Stimulated activated CD4-positive, alpha-beta T cell treated with anti-CD3 and anti-CD28 coated beads, TNF-alpha, amount 100 ng/mL, for 24 hours (primary cell): ENCODE data around the gene PIAS2.
"Not testable (repeated sequence)": the region's sequence is repeated elsewhere in the genome, so short reads cannot be mapped to it uniquely, and the experiment has no call there.

ENCODE experiments used
- DNase-seq, 3 experiments: peaks; one replicate each; pipeline ENCODE4 v3.0.0-alpha.2; 2020; ENCODE audit warnings: low read depth in 3 of 3

Gene PIAS2

DNA sequence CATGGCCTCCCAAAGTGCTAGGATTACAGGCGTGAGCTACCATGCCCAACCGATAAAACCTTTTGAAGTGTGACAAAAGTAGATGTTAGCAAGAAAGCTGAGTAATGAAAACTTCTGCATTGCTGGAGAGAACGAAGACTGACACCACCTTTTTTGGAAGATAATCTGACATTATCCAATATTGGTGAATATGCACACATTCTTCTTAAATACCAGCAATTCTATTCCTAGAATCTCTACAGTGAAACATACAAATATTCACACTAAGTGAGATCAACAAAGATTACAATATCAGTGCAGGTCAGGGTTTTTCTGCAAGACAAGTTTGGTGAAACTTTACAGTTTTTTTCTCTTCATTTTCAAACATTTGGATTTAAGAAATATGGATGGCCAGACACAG lies 7.8 kb downstream of the PIAS2 start:
- no peak for DNase-seq

GRCh38 chr18:46903406-46903805 lies 13.9 kb downstream of the PIAS2 start:
- no peak for DNase-seq

DNA sequence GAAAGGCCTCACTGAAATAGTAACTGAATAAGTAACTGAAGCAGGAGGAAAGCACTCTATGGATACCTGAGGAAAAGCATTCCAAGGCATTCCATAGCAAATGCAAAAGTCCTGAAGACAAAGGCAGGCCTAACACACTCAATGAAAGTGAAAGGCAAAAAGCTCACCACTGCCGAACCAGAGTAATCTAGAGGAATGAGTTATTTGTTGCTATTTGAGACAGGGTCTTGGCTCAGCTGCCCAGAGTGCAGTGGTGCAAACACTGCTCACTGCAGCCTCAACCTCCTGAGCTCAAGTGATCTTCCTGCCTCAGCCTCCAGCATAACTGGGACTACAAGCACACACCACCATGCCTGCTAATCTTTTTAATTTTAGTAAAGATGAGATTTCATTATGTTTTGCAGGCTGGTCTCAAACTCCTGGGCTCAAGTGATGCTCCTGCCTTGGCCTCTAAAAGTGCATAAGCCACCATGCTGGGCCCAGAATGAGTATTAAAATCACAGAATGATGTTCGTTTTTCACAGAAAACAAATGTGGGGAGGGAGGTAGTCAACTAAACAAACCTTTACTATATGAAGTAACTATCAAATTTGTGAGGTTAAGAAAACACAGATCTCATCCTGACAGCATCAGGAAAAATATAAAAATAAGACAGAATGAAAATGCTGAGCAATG lies 17.9 kb downstream of the PIAS2 start:
- no peak for DNase-seq

DNA sequence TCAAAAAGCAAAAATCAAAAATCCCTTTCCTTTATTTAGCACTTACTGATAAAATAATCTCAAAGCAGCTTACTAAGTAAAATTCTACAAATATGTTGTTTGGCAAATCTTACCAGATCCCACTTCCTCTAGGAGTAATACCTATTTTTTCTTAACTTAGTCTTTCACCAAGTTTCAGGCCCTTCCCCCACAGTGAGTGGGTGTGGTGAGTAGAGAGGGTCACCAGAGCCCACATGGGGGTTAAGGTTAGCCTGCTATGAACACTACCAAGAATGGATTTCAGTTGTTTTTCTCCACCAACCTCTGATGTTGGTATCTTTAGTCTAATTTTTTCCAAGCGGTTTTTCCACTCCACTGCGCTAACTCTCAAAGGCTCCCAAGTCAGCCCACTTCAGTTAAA lies 23.2 kb downstream of the PIAS2 start:
- DNase-seq, result no peak

- DNase-seq, result no peak
Observed at GRCh38 chr18:46893360-46893759, 23.9 kb downstream of the PIAS2 start.

- DNase-seq, result no peak
Observed at GRCh38 chr18:46892842-46893241, 24.5 kb downstream of the PIAS2 start.

DNA sequence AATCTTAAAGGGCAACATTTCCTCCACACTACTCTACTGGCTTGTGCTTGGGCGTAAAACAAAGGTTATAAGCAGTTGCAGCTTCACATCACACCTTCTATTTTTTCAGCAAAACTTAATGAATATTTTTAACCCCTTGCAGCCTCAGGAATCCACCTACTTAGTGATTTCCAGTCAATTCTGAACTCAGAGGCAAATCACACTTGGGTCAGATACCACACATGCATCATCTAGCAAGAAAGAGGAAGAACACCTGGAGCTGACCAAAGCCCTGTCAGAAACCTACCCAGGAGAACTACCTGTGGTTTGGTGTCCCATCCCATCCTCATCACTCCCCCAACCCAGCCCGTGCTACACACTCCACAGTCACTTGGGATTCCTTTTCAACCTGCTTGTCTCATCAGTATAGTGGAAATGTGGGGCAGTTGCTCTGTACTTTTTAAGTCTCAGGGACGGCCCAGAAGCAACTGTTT lies 25.5 kb downstream of the PIAS2 start:
- no peak for DNase-seq

GRCh38 chr18:46888965-46889364 lies 28.3 kb downstream of the PIAS2 start:
- DNase-seq, result no peak

- no peak for DNase-seq
Observed at GRCh38 chr18:46886893-46887292, 30.4 kb downstream of the PIAS2 start.

- DNase-seq, result no peak
Observed at GRCh38 chr18:46883180-46883579, 34.1 kb downstream of the PIAS2 start.

GRCh38 chr18:46877329-46877987 lies 39.8 kb downstream of the PIAS2 start:
- DNase-seq, result no peak

GRCh38 chr18:46868169-46868921 lies 49.0 kb downstream of the PIAS2 start:
- DNase-seq, result no peak

DNA sequence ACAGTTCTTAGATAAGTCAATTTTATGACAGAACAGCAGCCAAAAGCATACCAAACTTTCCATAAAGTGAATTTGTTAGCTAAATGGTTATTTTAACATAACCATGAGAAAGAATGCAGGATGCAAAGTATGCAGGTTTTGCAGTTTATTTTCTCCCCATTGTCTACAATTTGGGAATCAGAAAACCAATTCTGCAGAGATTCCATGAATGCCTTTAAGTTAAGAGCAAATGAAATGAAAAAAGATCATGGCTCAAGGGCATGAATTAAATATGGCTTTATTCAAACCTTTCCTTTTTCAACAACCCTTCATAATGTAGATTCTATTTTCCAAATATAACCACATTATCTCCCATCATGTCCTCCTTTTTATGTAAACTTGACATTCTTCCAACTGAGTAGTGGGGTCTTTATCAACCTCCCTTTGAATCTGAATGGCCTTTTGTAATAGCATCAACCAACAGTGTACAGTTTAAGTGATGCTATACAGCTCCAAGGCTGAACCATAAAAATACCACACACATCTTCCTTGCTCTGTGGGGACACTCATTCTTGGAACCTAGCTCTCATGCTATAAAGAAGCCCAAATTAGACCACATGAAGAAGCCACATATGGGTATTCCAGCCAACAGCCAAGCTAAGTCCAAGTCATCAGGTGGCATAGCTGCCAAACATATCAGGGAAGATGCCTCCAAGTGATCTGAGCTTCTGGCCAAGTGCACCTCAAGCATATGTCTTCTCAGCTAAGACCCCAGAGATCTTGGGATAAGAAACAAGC lies 49.8 kb downstream of the PIAS2 start:
- DNase-seq, result no peak

DNA sequence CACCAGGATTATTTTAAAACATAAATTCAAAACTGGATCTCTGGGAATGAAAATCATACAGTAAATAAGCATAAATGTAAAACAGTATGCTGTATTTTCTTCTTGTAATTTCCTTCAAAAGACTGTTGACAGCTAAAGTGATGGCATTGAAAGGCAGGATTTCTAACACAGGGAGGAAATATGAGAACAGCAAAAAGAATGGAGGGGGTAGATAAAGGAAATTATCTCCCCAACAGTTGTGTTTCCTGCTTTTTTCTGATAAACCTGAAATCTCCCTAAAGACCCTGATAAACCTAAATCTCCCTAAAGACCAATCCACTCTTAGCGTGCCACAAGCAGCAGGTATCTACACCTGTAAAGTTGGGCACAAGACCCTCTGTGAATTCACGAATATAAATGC lies 50.8 kb downstream of the PIAS2 start:
- DNase-seq, result no peak

- not testable (repeated sequence) for DNase-seq
Observed at GRCh38 chr18:46865245-46865644, 52.1 kb downstream of the PIAS2 start.

- no peak for DNase-seq
Observed at GRCh38 chr18:46859855-46860254, 57.5 kb downstream of the PIAS2 start.

- no peak for DNase-seq
Observed at GRCh38 chr18:46858290-46858689, 59.0 kb downstream of the PIAS2 start.

DNA sequence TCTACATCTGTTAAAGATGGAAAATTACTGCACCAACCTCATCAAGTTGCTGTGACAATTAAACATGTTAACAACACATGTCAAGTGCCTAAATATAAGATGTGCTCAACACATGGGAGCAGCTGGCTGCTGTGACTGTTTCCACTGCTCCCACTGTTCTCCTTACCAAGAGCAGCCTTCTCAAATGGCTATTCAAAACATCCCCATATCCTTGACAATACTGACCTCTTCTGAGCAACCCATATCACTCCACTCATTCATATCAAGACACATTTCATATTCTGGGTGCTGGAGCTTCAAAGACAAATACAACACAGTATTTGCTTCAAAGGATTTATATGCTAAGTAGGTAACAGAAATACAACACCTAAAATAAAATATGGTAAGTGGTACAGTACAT lies 60.3 kb downstream of the PIAS2 start:
- DNase-seq, result no peak

- no peak for DNase-seq
Observed at GRCh38 chr18:46849007-46849406, 68.3 kb downstream of the PIAS2 start.

DNA sequence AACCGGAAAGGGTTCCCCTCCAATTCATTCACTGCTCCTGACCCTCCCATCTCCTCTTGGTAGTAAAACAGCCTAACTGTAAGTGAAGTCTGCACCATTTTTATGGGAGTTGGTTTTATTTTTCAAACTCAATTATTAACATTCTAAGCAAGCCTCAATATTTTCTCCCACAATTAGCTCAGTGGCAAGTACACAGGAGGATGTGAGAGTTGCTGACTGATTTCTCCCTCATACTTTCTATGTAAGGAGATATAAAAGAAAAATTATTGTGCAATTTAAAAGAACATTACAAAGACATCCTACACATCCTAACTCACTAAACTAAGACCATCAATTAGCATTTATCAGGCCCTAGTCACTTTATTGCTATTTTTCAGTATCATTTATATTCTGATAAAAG lies 73.9 kb downstream of the PIAS2 start:
- no peak for DNase-seq

GRCh38 chr18:46842583-46842982 lies 74.7 kb downstream of the PIAS2 start:
- no peak for DNase-seq

- no peak for DNase-seq
Observed at GRCh38 chr18:46833899-46834298, 83.4 kb downstream of the PIAS2 start.
